GM12878 (cell line): Measurements from ENCODE around the gene SLCO4A1.

Source experiments
- DPF2 ChIP-seq: fragments of 450-650 bp; IDR thresholded peaks from 2 replicates; pipeline ENCODE4 v1.6.1; 2017; ENCODE audit warnings: mild to moderate bottlenecking
- FOXK2 ChIP-seq: fragments of 450-650 bp; IDR thresholded peaks from 2 replicates; pipeline ENCODE4 v1.6.1; 2017; ENCODE audit warnings: mild to moderate bottlenecking, moderate library complexity
- GABPA ChIP-seq: IDR thresholded peaks from 2 replicates; pipeline ENCODE4 v1.6.1; 2014; ENCODE audit warnings: antibody characterized with exemption, low read depth, mild to moderate bottlenecking, inconsistent platforms
- RBBP5 ChIP-seq: fragments of 200-600 bp; sonication (generic); conservative IDR thresholded peaks from 2 replicates; pipeline ENCODE4 v1.6.1; 2016
- SPI1 ChIP-seq: IDR thresholded peaks from 2 replicates; pipeline ENCODE4 v1.6.1; 2011; ENCODE audit warnings: low read depth, mild to moderate bottlenecking, low read length, moderate library complexity, borderline replicate concordance; ENCODE audit not compliant: insufficient read depth
- SRF ChIP-seq, 2 experiments: IDR thresholded peaks; 2 replicates each; pipeline ENCODE4 v1.6.1; 2011; ENCODE audit warnings: low read depth in 2 of 2, low read length in 2 of 2, mild to moderate bottlenecking in 1 of 2, moderate library complexity in 1 of 2
- TF ChIP-seq, protein P1 (sequence below): fragments of 450-650 bp; formaldehyde crosslinking; IDR thresholded peaks from 2 replicates; pipeline ENCODE4 v1.4.0; 2020; ENCODE audit warnings: mild to moderate bottlenecking, moderate library complexity
- TF ChIP-seq, protein P2 (sequence below), 3 experiments: IDR thresholded peaks in 2 of 3; conservative IDR thresholded peaks in 1 of 3; 2 replicates each; pipeline ENCODE4 v1.5.1; 2011; ENCODE audit warnings: low read depth in 3 of 3, low read length in 3 of 3, mild to moderate bottlenecking in 3 of 3, control low read depth in 2 of 3, moderate library complexity in 2 of 3, inconsistent platforms in 1 of 3, mixed read lengths in 1 of 3; ENCODE audit not compliant: control insufficient read depth in 2 of 3, insufficient read depth in 1 of 3; ENCODE audit errors: extremely low read depth in 1 of 3

DNA sequence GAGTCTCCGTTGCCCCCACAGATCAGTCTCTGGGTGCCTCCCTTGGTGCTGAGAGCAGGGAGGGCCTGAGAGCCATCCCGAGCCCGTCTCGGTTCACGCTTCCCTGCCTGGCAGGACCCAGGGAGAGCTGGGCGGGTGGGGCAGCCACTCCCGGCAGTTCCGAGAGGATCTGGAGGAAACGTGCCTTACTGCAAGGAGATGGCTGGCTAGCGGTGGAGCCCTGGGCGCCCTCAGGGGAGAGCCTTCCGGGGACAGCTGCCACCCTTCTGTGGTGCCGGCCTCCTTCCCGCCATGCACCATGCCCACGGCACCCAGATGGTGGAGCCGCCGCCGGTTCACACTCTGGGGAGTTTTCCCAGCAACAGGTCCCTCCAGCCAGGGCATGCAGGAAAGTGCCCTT is 45.8 kb upstream of the SLCO4A1 start:
- TF ChIP-seq SPI1 = no peak
- TF ChIP-seq, protein P1, sequence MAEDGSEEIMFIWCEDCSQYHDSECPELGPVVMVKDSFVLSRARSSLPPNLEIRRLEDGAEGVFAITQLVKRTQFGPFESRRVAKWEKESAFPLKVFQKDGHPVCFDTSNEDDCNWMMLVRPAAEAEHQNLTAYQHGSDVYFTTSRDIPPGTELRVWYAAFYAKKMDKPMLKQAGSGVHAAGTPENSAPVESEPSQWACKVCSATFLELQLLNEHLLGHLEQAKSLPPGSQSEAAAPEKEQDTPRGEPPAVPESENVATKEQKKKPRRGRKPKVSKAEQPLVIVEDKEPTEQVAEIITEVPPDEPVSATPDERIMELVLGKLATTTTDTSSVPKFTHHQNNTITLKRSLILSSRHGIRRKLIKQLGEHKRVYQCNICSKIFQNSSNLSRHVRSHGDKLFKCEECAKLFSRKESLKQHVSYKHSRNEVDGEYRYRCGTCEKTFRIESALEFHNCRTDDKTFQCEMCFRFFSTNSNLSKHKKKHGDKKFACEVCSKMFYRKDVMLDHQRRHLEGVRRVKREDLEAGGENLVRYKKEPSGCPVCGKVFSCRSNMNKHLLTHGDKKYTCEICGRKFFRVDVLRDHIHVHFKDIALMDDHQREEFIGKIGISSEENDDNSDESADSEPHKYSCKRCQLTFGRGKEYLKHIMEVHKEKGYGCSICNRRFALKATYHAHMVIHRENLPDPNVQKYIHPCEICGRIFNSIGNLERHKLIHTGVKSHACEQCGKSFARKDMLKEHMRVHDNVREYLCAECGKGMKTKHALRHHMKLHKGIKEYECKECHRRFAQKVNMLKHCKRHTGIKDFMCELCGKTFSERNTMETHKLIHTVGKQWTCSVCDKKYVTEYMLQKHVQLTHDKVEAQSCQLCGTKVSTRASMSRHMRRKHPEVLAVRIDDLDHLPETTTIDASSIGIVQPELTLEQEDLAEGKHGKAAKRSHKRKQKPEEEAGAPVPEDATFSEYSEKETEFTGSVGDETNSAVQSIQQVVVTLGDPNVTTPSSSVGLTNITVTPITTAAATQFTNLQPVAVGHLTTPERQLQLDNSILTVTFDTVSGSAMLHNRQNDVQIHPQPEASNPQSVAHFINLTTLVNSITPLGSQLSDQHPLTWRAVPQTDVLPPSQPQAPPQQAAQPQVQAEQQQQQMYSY (CRISPR knock-in tag) = no peak
- TF ChIP-seq, protein P2, sequence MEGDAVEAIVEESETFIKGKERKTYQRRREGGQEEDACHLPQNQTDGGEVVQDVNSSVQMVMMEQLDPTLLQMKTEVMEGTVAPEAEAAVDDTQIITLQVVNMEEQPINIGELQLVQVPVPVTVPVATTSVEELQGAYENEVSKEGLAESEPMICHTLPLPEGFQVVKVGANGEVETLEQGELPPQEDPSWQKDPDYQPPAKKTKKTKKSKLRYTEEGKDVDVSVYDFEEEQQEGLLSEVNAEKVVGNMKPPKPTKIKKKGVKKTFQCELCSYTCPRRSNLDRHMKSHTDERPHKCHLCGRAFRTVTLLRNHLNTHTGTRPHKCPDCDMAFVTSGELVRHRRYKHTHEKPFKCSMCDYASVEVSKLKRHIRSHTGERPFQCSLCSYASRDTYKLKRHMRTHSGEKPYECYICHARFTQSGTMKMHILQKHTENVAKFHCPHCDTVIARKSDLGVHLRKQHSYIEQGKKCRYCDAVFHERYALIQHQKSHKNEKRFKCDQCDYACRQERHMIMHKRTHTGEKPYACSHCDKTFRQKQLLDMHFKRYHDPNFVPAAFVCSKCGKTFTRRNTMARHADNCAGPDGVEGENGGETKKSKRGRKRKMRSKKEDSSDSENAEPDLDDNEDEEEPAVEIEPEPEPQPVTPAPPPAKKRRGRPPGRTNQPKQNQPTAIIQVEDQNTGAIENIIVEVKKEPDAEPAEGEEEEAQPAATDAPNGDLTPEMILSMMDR (IDR thresholded peaks at IDR 0.05 in 2 of 3, conservative IDR thresholded peaks at IDR 0.05 in 1 of 3; ENCODE audit: control insufficient read depth in 2 of 3, extremely low read depth in 1 of 3, insufficient read depth in 1 of 3, low read depth in 3 of 3, low read length in 3 of 3) = no peak
- TF ChIP-seq SRF (IDR thresholded peaks at IDR 0.05; ENCODE audit: low read depth in 2 of 2, low read length in 2 of 2) = no peak
- TF ChIP-seq RBBP5 = no peak
- TF ChIP-seq GABPA = no peak
- TF ChIP-seq FOXK2 = no peak
- no peak for TF ChIP-seq DPF2
